Fibroblast of the aortic adventitia (primary cell): ENCODE results near the gene C2orf76. TPM values are rescaled to one million over a fixed set of nuclear protein-coding genes. Genes with fewer than 3 reads are reported as not detected.

Experiments used
- DNase-seq: peaks from one replicate; pipeline ENCODE4 v3.0.0-alpha.2; 2010; ENCODE audit warnings: low read depth
- H3K4me3 ChIP-seq: 2 replicates; pipeline ENCODE4 v1.5.1; 2011; ENCODE audit warnings: low read depth, mild to moderate bottlenecking, control low read depth, low read length, moderate library complexity
- CTCF ChIP-seq: IDR thresholded peaks from 2 replicates; pipeline ENCODE4 v1.5.1; 2011; ENCODE audit warnings: mild to moderate bottlenecking, low read length, control low read depth, inconsistent platforms; ENCODE audit not compliant: insufficient read depth
- total RNA-seq: library from RNA; depleted of rRNA; stranded (reverse); fragments of >200 nt; gene quantifications from 2 replicates; pipeline ENCODE4 v1.2.3, GENCODE V29; 2012; ENCODE audit warnings: low replicate concordance

The C2orf76 gene
- total RNA-seq, 1 donor = 21.4 TPM

- TF ChIP-seq CTCF = no peak
- no peak overlapping the region for H3K4me3 ChIP-seq
- peak; percentile 73 for DNase-seq
These were observed 23.1 kb upstream of the C2orf76 start for GRCh38 chr2:119389615-119390306.

DNA sequence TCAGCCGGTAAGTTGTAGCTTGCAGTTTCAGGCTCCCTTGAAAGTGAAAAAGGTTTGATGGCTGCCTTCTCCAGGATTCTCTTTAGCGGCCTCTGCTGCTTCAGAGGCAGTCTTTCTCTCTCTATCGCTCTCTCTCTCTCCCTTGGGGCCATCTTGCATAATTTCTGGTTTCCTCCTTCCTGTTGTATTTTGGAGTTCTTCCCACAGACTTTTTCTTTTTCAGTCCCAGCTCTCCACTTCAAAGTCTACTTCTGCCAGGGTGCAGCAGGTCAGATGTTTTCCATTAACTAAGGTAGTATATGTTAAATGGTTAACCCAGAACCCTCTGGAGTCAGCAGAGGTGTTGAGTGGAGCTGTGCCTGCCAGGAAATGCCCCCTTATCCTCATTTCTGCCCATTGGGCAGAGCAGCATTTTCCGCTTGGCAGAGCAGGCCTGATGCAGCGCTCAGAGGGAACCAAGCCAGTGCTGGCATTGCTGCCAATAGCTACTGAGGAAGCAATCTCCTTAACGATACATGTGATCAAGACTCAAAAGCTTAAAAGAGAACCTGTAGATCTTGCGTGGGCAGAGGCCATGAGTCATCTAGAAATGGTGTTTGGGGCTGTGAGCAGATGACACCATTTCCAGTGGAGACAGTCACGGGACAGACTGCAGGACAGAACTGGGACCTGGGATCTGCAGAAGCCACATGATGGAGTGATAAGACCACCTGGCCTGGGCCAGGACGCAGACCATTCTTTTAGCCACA lies 20.9 kb upstream of the C2orf76 start:
- DNase-seq = peak; percentile 92
- peak; percentile 65 for TF ChIP-seq CTCF
- H3K4me3 ChIP-seq = no peak overlapping the region

GRCh38 chr2:119385466-119385865 lies 18.8 kb upstream of the C2orf76 start:
- no peak for TF ChIP-seq CTCF
- H3K4me3 ChIP-seq = no peak overlapping the region
- no peak for DNase-seq

- H3K4me3 ChIP-seq = no peak overlapping the region
- DNase-seq = no peak
- TF ChIP-seq CTCF = no peak
These were observed 18.3 kb upstream of the C2orf76 start for GRCh38 chr2:119384971-119385370.

- DNase-seq = no peak
- H3K4me3 ChIP-seq = no peak overlapping the region
- no peak for TF ChIP-seq CTCF
These were observed 16.9 kb upstream of the C2orf76 start for GRCh38 chr2:119383410-119384140.

- H3K4me3 ChIP-seq = no peak overlapping the region
- DNase-seq = no peak
- no peak for TF ChIP-seq CTCF
These were observed 11.9 kb upstream of the C2orf76 start for GRCh38 chr2:119378566-119378965.
